GM06990 (cell line): ENCODE data around the gene ART3.

ENCODE experiments used
- DNase-seq: peaks from one replicate; pipeline ENCODE4 v3.0.0-alpha.2; 2011; ENCODE audit not compliant: insufficient read length; ENCODE audit errors: extremely low read depth
- H3K27me3 ChIP-seq: replicated peaks from 2 replicates; pipeline ENCODE4 v1.6.0; 2011; ENCODE audit warnings: low read length; ENCODE audit not compliant: control insufficient read depth, insufficient read depth
- H3K36me3 ChIP-seq: 2 replicates; pipeline ENCODE4 v1.5.1; 2011; ENCODE audit warnings: low read length; ENCODE audit not compliant: control insufficient read depth, insufficient read depth
- H3K4me3 ChIP-seq: replicated peaks from 2 replicates; pipeline ENCODE4 v1.5.1; 2011; ENCODE audit warnings: low read depth, mild to moderate bottlenecking, control low read depth, low read length
- CTCF ChIP-seq: IDR thresholded peaks from 2 replicates; pipeline ENCODE4 v1.5.1; 2011; ENCODE audit warnings: low read length, control low read depth, mild to moderate bottlenecking, inconsistent platforms; ENCODE audit not compliant: insufficient read depth, poor library complexity, severe bottlenecking

Gene ART3

GRCh38 chr4:76144546-76144945 lies 70.0 kb downstream of the ART3 start:
- no peak for TF ChIP-seq CTCF
- H3K36me3 ChIP-seq: peaks cover 1% of the 10 kb centered on the region
- DNase-seq: no peak
- no peak overlapping the region for H3K4me3 ChIP-seq
- no peaks in the 10 kb centered on the region for H3K27me3 ChIP-seq

- no peak for DNase-seq
- Histone ChIP-seq H3K36me3 (no peaks in the 10 kb centered on the region), H3K4me3 (peak overlapping the region; percentile 86), H3K27me3 (no peaks in the 10 kb centered on the region)
- TF ChIP-seq CTCF: no peak
These were observed 73.1 kb downstream of the ART3 start for GRCh38 chr4:76147454-76148141.

GRCh38 chr4:76148142-76148865 lies 73.8 kb downstream of the ART3 start, which contains the start of gene NUP54:
Gene NUP54, minus strand, starts transcription at chr4:76148397. Its CDS starts 23 bp downstream, at chr4:76148374.
- no peak for TF ChIP-seq CTCF
- peak; percentile 99 for DNase-seq
- Histone ChIP-seq H3K27me3 (no peaks in the 10 kb centered on the region), H3K36me3 (no peaks in the 10 kb centered on the region), H3K4me3 (peak within 1 kb of the TSS; percentile 86)

GRCh38 chr4:76153356-76153755 lies 78.8 kb downstream of the ART3 start:
- H3K27me3 ChIP-seq: no peaks in the 10 kb centered on the region
- no peak overlapping the region for H3K4me3 ChIP-seq
- TF ChIP-seq CTCF: no peak
- no peak for DNase-seq
- H3K36me3 ChIP-seq: no peaks in the 10 kb centered on the region

- TF ChIP-seq CTCF: no peak
- Histone ChIP-seq H3K4me3 (no peak overlapping the region), H3K27me3 (no peaks in the 10 kb centered on the region), H3K36me3 (no peaks in the 10 kb centered on the region)
- DNase-seq: no peak
These were observed 81.5 kb downstream of the ART3 start for GRCh38 chr4:76155979-76156378.
